Tibial nerve (tissue), 4 donors: ENCODE results near the gene PHF21B.

Source experiments
- EP300 ChIP-seq, 2 donors: sonication (generic); formaldehyde crosslinking; IDR thresholded peaks; one replicate each; pipeline ENCODE4 v1.6.1; 2017; ENCODE audit warnings: antibody characterized with exemption in 2 of 2, mild to moderate bottlenecking in 1 of 2
- POLR2A ChIP-seq, 2 donors: fragments of 450-650 bp; IDR thresholded peaks; one replicate each; pipeline ENCODE4 v1.6.1; 2017; ENCODE audit warnings: antibody characterized with exemption in 2 of 2, mild to moderate bottlenecking in 2 of 2, moderate library complexity in 2 of 2
- TF ChIP-seq, protein P1 (sequence below), 5 experiments: fragments of 200-600 bp in 3 of 5; fragments of 450-650 bp in 2 of 5; sonication (generic) in 3 of 5; IDR thresholded peaks; one replicate each; pipeline ENCODE4 v1.5.1; 2016 to 2019; ENCODE audit warnings: antibody characterized with exemption in 5 of 5, mild to moderate bottlenecking in 3 of 5, moderate library complexity in 2 of 5

DNA sequence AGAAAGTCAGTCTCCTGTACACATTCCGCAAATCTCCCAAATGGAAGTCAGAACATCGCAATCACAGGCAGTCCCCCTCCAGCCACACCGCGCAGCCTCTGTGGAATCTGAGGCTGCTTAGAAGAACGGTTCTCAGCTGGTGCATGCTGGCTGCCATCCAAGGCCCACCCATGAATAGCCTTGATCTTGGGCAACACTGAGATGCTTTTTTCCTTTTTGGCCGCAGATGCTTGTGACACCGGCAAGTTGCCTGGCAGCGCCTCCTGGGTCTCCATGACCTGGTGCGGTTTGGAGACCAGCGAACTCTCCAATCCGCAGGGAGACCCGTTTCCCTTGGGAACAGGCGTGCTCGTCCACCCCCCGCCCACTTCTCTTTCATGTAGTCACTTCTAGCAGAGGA is 26.3 kb upstream of the PHF21B start:
- TF ChIP-seq, protein P1, sequence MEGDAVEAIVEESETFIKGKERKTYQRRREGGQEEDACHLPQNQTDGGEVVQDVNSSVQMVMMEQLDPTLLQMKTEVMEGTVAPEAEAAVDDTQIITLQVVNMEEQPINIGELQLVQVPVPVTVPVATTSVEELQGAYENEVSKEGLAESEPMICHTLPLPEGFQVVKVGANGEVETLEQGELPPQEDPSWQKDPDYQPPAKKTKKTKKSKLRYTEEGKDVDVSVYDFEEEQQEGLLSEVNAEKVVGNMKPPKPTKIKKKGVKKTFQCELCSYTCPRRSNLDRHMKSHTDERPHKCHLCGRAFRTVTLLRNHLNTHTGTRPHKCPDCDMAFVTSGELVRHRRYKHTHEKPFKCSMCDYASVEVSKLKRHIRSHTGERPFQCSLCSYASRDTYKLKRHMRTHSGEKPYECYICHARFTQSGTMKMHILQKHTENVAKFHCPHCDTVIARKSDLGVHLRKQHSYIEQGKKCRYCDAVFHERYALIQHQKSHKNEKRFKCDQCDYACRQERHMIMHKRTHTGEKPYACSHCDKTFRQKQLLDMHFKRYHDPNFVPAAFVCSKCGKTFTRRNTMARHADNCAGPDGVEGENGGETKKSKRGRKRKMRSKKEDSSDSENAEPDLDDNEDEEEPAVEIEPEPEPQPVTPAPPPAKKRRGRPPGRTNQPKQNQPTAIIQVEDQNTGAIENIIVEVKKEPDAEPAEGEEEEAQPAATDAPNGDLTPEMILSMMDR (IDR thresholded peaks at IDR 0.05): no peak
- TF ChIP-seq EP300 (IDR thresholded peaks at IDR 0.05): no peak
- no peak for TF ChIP-seq POLR2A (IDR thresholded peaks at IDR 0.05)
